Heart left ventricle (tissue), 16 donors: ENCODE data around the gene ACTN2. TPM values are rescaled to one million over a fixed set of nuclear protein-coding genes. Genes with fewer than 3 reads are reported as not detected.

Experiments
- ATAC-seq, 4 donors: fragments of 200-7000 bp; cut with Tn5 transposase; one replicate each; pipeline ENCODE4 v1.9.1; 2020 to 2022; ENCODE audit warnings: moderate library complexity in 4 of 4, mild to moderate bottlenecking in 3 of 4, moderate number of reproducible peaks in 1 of 4
- DNase-seq, 5 donors: peaks; one replicate each; pipeline ENCODE4 v3.0.0-alpha.2; 2020
- H3K27ac ChIP-seq, 12 donors: fragments of 200-600 bp; sonication (generic) in 4 of 12; one replicate each; pipeline versions ENCODE4 v1.5.0 to v1.8.0; 2016 to 2022; ENCODE audit warnings: mild to moderate bottlenecking in 2 of 12
- H3K27me3 ChIP-seq, 9 donors: fragments of 200-600 bp; sonication (generic) in 2 of 9; one replicate each; pipeline versions ENCODE4 v1.5.1 to v1.8.0; 2016 to 2022; ENCODE audit warnings: mild to moderate bottlenecking in 3 of 9
- H3K36me3 ChIP-seq, 9 donors: fragments of 200-600 bp; sonication (generic) in 2 of 9; one replicate each; pipeline versions ENCODE4 v1.5.0 to v1.8.0; 2018 to 2022; ENCODE audit warnings: mild to moderate bottlenecking in 2 of 9
- H3K4me1 ChIP-seq, 12 donors: fragments of 200-600 bp; sonication (generic) in 4 of 12; one replicate each; pipeline versions ENCODE4 v1.5.0 to v1.8.0; 2016 to 2022; ENCODE audit warnings: mild to moderate bottlenecking in 3 of 12
- H3K4me3 ChIP-seq, 12 donors: fragments of 200-600 bp; sonication (generic) in 4 of 12; one replicate each; pipeline versions ENCODE4 v1.5.0 to v1.8.0; 2017 to 2022; ENCODE audit warnings: mild to moderate bottlenecking in 9 of 12, moderate library complexity in 4 of 12
- H3K9me3 ChIP-seq, 12 donors: fragments of 200-600 bp; sonication (generic) in 4 of 12; one replicate each; pipeline versions ENCODE4 v1.5.0 to v1.8.0; 2016 to 2022; ENCODE audit warnings: mild to moderate bottlenecking in 1 of 12
- POLR2A ChIP-seq, 2 donors: fragments of 450-650 bp; IDR thresholded peaks; one replicate each; pipeline ENCODE4 v1.6.1; 2017; ENCODE audit warnings: antibody characterized with exemption in 2 of 2, mild to moderate bottlenecking in 2 of 2, moderate library complexity in 2 of 2
- WGBS, 4 donors: extraction: QIAGEN DNeasy Blood & Tissue Kit in 2 of 4; methylation state at CpG; one replicate each; pipeline versions ENCODE4 v1.1.5 to v1.1.7; 2013 to 2018; 5-methylcytosine and 5-hydroxymethylcytosine counted together
- intact Hi-C, 10 donors: fragments of 100-400 bp; cut with DNase I; formaldehyde crosslinking; loops; one replicate each; pipeline versions ENCODE4 v1.11.1 to v1.14.2; 2022
- polyA plus RNA-seq, 2 donors: library from polyadenylated mRNA; stranded (reverse); fragments of 200-250 nt; gene quantifications; one replicate each; pipeline ENCODE4 v1.2.3, GENCODE V29; 2013
- total RNA-seq, 9 donors: library from RNA; depleted of rRNA in 2 of 9; stranded (reverse); fragments of >200 nt in 2 of 9; fragmentation: NEBNext Ultra II Directional in 3 of 9; extraction: Animal tissue kit (Norgen Biotek cat#: 25700) in 3 of 9; gene quantifications; one replicate each; pipeline versions ENCODE4 v1.1.0 to v1.2.4, GENCODE V29; 2016 to 2023
- TF ChIP-seq, protein P1 (sequence below), 12 donors: fragments of 200-600 bp; sonication (generic) in 4 of 12; IDR thresholded peaks; one replicate each; pipeline versions ENCODE4 v1.5.0 to v1.8.0; 2018 to 2022; ENCODE audit warnings: antibody characterized with exemption in 12 of 12, mild to moderate bottlenecking in 5 of 12
- donor health status: ischemic (EF 13 %, LVEDD 7.1; RV severe dilation, severe dysfunction).
- donor health status: healthy with polysubstance abuse.
- donor health status: DM: no; HTN: yes; CAD: no.
- donor health status: DM: no; HTN: no; CAD: no.
- donor health status: ischemic (EF 25% LVEDD 6.9; RV normal size, moderate dysfunction).
- donor health status: ischemic (EF 25% LVEDD 5.7; RV mildly dilated, moderate dysfunction).
- donor health status: healthy.
- donor health status: DM: yes; HTN: yes; CAD: no.
- donor health status: ischemic (EF 35%, LVEDD 5.7; RV mildly dilated, moderate dysfunction).
- donor health status: nonischemic (EF 11% LVEDD 7.7; RV severe dilation, severe dysfunction).
- donor health status: DM: yes; HTN: yes; CAD: no.
- donor health status: PGD.
- donor health status: ischemic (EF 29% LVEDD 5.4; RV normal size, mild dysfunction).
- donor health status: nonischemic (EF 23%, LVEDD 6.1; RV moderate dilation, normal function).

Gene ACTN2
- total and polyA plus RNA-seq, 11 donors: 1,024 to 4,007 (median 2,848) TPM

DNA sequence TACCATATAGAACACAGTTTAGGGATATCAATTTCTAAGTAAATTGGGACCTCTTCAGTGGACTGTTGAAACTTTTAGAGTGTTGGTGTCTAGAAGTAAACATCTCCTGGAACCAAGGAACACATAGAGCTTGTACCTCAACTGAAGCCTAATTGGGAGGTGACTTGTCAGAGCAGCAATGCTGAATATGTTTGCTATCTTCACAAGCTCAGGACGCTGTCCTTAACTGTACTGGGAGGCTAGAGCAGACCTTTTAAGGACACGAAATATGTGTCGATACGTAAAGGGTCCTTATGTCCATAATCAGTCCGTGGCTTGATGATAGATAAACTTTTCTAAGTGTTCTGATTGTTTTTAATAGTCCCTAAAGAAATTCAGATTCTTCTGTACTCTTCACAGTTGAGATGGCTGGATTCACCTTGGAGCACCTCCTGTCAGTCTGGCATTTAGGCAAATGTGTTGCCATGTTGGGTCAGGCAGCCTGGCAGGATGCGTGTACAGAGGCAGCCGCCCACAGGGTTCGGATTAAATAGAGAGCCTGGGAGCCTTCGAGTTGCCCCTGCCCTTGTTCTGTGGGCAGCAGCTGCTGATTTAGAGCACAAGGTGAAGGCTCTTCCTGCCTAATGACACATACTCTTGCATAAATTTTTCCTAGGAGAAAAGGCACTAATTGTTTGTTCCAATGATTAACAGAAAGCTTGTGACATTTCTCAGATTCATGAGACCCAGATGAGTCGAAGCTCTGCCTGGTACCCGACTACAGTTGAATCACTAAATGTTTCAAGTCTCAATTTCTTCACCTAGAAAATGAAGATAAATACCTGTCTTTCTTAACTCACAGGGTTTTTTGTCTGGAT, 3.6 kb downstream of the ACTN2 start:
- intact Hi-C loops: loop anchor here in 4 of 10 donors (5.0 kb wide), 5 partner anchors 37 to 202 kb away; no protein-coding TSS in a partner anchor
- WGBS, 4 donors: 41 to 54% (median 48%) methylated on average over 11 of the region's 11 CpGs
- Histone ChIP-seq H3K27me3 (peaks cover 0 to 33% (median 0%) of the 10 kb centered on the region in 9 donors), H3K4me1 (peaks cover 0 to 37% (median 6%) of the 10 kb centered on the region in 12 donors), H3K4me3 (peak overlapping the region; percentile 1 to 87 (median 66)), H3K9me3 (no peaks in the 10 kb centered on the region), H3K27ac (peak overlapping the region; percentile 53 to 100 (median 97)), H3K36me3 (no peaks in the 10 kb centered on the region)
- TF ChIP-seq, protein P1, sequence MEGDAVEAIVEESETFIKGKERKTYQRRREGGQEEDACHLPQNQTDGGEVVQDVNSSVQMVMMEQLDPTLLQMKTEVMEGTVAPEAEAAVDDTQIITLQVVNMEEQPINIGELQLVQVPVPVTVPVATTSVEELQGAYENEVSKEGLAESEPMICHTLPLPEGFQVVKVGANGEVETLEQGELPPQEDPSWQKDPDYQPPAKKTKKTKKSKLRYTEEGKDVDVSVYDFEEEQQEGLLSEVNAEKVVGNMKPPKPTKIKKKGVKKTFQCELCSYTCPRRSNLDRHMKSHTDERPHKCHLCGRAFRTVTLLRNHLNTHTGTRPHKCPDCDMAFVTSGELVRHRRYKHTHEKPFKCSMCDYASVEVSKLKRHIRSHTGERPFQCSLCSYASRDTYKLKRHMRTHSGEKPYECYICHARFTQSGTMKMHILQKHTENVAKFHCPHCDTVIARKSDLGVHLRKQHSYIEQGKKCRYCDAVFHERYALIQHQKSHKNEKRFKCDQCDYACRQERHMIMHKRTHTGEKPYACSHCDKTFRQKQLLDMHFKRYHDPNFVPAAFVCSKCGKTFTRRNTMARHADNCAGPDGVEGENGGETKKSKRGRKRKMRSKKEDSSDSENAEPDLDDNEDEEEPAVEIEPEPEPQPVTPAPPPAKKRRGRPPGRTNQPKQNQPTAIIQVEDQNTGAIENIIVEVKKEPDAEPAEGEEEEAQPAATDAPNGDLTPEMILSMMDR (IDR thresholded peaks at IDR 0.05): no peak
- TF ChIP-seq POLR2A (IDR thresholded peaks at IDR 0.05): peak in 1 of 2 donors; percentile 28
- ATAC-seq: peak; percentile 10 to 57 (median 27)
- DNase-seq: peak in 4 of 5 donors; percentile 47 to 65 (median 54)

DNA sequence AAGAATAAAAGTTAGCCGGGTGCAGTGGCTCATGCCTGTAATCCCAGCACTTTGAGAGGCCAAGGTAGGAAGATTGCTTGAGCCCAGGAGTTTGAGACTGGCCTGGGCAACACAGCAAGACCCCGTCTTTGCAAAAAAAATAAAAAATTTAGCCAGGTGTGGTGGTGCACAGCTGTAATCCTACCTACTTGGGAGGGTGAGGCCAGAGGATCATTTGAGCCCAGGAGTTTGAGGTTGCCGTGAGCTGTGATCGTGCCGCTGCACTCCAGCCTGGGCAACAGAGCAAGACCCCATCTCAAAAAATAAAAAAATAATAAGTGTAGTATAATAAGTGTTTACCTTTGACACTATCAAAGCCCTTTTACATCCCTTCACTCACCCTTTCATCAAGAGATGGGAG, 5.0 kb downstream of the ACTN2 start:
- WGBS, 4 donors: 48 to 69% (median 58%) methylated on average over 5 of the region's 5 CpGs
- Histone ChIP-seq H3K27ac (peak overlapping the region in 11 of 12 donors; percentile 13 to 100 (median 97)), H3K4me1 (peaks cover 0 to 33% (median 6%) of the 10 kb centered on the region in 12 donors), H3K36me3 (no peaks in the 10 kb centered on the region), H3K27me3 (peaks cover 0 to 31% (median 0%) of the 10 kb centered on the region in 9 donors), H3K4me3 (peak overlapping the region; percentile 10 to 87 (median 65)), H3K9me3 (no peaks in the 10 kb centered on the region)
- intact Hi-C loops: loop anchor here in 1 of 10 donors (5.0 kb wide), 1 partner anchor 201 kb away; no protein-coding TSS in a partner anchor
- no peak for TF ChIP-seq POLR2A (IDR thresholded peaks at IDR 0.05)
- TF ChIP-seq, protein P1 (IDR thresholded peaks at IDR 0.05): no peak
- DNase-seq (no peak), ATAC-seq (no peak)

DNA sequence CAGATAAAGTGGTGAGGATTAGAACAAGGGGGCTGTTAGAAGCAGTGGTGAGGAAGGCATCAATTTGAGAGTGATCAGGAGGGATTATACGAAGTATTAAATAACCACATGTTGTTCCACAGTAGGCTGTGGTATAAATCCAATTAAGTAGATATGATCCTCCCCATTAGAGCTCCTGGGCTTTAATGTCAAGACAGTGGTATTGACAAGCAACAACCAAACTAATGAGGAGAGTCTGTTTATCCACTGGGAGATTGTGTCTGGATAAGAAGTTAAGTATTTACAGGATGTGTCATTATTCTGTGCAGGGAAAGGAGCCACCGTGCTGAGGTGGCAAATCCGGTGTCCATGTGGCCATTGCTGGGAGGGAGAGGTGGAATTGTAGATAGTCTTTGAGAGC, 5.8 kb downstream of the ACTN2 start:
- DNase-seq: no peak
- Histone ChIP-seq H3K4me1 (peaks cover 0 to 26% (median 4%) of the 10 kb centered on the region in 12 donors), H3K36me3 (no peaks in the 10 kb centered on the region), H3K9me3 (no peaks in the 10 kb centered on the region), H3K4me3 (peak overlapping the region in 11 of 12 donors; percentile 5 to 87 (median 69)), H3K27ac (peak overlapping the region in 10 of 12 donors; percentile 73 to 100 (median 98)), H3K27me3 (peaks cover 0 to 23% (median 0%) of the 10 kb centered on the region in 9 donors)
- 35 to 59% (median 48%) methylated on average over 3 of the region's 3 CpGs for WGBS, 4 donors
- intact Hi-C loops: loop anchor here in 1 of 10 donors (5.0 kb wide), 1 partner anchor 200 kb away; no protein-coding TSS in a partner anchor
- no peak for ATAC-seq
- no peak for TF ChIP-seq POLR2A (IDR thresholded peaks at IDR 0.05)
- TF ChIP-seq, protein P1 (IDR thresholded peaks at IDR 0.05): no peak

DNA sequence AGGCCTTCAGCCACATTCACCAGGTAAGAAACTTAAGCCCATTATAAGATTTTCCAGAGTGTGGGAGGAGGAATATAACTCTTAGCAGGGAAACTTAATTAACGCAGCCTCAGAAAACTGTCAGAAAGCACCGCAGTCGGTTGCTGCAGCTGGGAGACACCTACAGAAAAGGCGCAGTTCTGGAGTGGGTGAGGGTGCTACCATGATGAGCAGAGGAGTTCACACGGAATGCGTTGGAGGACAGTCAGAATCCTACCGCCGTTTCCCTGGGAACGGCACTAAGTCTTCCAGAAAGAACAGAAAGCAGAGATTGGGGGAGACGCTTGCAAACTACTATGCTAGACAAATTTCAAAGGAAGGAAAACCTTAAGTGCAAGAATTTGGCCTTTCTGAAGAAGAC, 6.4 kb downstream of the ACTN2 start:
- peaks cover 0 to 17% (median 0%) of the 10 kb centered on the region in 9 donors for H3K27me3 ChIP-seq
- TF ChIP-seq POLR2A (IDR thresholded peaks at IDR 0.05): no peak
- TF ChIP-seq, protein P1 (IDR thresholded peaks at IDR 0.05): no peak
- H3K4me3 ChIP-seq: peak overlapping the region in 9 of 12 donors; percentile 29 to 87 (median 69)
- 50 to 55% (median 53%) methylated on average over 10 of the region's 10 CpGs for WGBS, 4 donors
- no peak for DNase-seq
- ATAC-seq: no peak
- peaks cover 0 to 23% (median 1%) of the 10 kb centered on the region in 12 donors for H3K4me1 ChIP-seq
- intact Hi-C loops: loop anchor here in 1 of 10 donors (5.0 kb wide), 1 partner anchor 200 kb away; no protein-coding TSS in a partner anchor
- no peaks in the 10 kb centered on the region for H3K36me3 ChIP-seq
- H3K9me3 ChIP-seq: no peaks in the 10 kb centered on the region
- peak overlapping the region in 10 of 12 donors; percentile 25 to 100 (median 98) for H3K27ac ChIP-seq
